ENCODE data around the gene GP1BA. TPM values are rescaled to one million over a fixed set of nuclear protein-coding genes. Genes with fewer than 3 reads are reported as not detected.

Gene GP1BA
- polyA plus RNA-seq, 1 donor (not counting 4 experiments of a cell fraction or from before 2014, with no cell fraction given), result not detected

DNA sequence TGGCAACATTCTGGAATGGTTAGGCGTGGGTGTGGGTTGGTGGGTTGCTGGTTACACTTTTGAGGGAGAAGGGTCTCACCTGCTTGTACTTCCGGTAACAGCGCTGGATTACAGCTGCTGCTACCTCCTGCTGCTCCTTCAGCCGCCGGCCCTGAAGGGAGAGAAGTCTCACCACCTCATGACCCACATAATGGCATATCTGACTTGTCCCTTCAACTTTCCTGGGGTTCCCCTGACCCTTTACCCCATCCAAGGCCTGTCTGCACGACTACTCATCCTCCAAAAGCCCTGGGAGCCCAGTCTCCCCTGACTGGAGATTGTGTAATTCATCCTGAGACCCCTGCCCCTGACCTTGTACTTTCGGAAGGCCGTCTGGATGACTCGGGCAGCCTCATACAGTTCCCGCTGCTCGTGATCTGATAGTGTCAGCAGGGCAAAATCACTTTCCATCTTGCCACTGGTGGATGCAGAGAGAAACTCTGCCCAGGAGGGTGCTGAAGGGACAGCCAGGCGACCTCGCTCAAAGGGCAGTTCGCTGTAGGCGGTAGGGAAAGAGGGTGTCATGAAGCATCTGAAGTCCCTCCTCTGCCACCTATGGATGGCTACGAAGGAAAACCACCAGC lies 37.6 kb downstream of the GP1BA start:
- H3K4me3 ChIP-seq (ENCODE audit: control insufficient read depth in 2 of 3, extremely low read depth in 1 of 3, insufficient read depth in 2 of 3, low read depth in 1 of 3, low read length in 3 of 3), result no peak overlapping the region

DNA sequence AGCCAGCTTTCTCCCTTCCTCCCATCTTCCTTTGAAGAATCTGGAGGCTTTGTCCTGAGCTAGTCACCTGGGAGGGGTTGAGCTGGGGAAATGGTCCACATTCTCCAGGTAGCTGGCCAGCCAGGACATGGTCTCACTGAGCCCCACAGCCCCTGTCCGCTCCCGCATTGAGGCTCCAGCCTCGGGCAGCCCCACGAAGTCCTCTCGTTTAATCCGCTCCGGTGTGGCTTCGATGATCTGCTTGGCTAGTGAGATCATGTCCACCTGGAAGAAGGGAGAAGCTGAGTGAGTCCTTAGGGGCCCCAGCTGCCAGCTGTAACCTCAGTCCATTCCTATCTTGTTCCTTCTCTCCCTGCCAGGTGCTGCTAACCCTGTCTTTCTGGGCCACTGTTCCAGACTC lies 38.2 kb downstream of the GP1BA start:
- Histone ChIP-seq H3K27me3 (ENCODE audit: control insufficient read depth, extremely low read depth, insufficient read depth, low read length) (no peaks in the 10 kb centered on the region), H3K9me3 (ENCODE audit: control insufficient read depth, low read depth, low read length) (no peaks in the 10 kb centered on the region), H4K20me1 (ENCODE audit: control insufficient read depth, extremely low read depth, insufficient read depth, low read length) (no peaks in the 10 kb centered on the region), H3K9ac (ENCODE audit: control insufficient read depth, extremely low read depth, insufficient read depth, low read length) (no peak overlapping the region), H3K4me1 (ENCODE audit: control insufficient read depth, extremely low read depth, insufficient read depth, low read length) (peaks cover 31% of the 10 kb centered on the region), H3K79me2 (ENCODE audit: control insufficient read depth, insufficient read depth, low read length) (peaks cover 3% of the 10 kb centered on the region), H3K4me3 (ENCODE audit: control insufficient read depth in 2 of 3, extremely low read depth in 1 of 3, insufficient read depth in 2 of 3, low read depth in 1 of 3, low read length in 3 of 3) (no peak overlapping the region), H3K4me2 (ENCODE audit: control insufficient read depth, extremely low read depth, insufficient read depth, low read depth, low read length) (no peak overlapping the region), H3K9me1 (ENCODE audit: control insufficient read depth, extremely low read depth, insufficient read depth, low read length) (no peaks in the 10 kb centered on the region), H3K36me3 (ENCODE audit: control insufficient read depth in 2 of 2, extremely low read depth in 1 of 2, insufficient read depth in 2 of 2, low read length in 2 of 2) (peaks cover 25 to 34% of the 10 kb centered on the region in 2 experiments), H3K27ac (ENCODE audit: control insufficient read depth, insufficient read depth, low read length) (no peak overlapping the region), H2AFZ (ENCODE audit: control insufficient read depth, low read length) (no peak overlapping the region)
- no peak for FAIRE-seq
- DNase-seq (ENCODE audit: low read depth, low spot score), result no peak
- dilution Hi-C loops (cut with MboI; ENCODE audit: extremely low pct_ligation_motif_present, low sequenced_read_pairs), result no loop called here
- TF ChIP-seq, protein P1, sequence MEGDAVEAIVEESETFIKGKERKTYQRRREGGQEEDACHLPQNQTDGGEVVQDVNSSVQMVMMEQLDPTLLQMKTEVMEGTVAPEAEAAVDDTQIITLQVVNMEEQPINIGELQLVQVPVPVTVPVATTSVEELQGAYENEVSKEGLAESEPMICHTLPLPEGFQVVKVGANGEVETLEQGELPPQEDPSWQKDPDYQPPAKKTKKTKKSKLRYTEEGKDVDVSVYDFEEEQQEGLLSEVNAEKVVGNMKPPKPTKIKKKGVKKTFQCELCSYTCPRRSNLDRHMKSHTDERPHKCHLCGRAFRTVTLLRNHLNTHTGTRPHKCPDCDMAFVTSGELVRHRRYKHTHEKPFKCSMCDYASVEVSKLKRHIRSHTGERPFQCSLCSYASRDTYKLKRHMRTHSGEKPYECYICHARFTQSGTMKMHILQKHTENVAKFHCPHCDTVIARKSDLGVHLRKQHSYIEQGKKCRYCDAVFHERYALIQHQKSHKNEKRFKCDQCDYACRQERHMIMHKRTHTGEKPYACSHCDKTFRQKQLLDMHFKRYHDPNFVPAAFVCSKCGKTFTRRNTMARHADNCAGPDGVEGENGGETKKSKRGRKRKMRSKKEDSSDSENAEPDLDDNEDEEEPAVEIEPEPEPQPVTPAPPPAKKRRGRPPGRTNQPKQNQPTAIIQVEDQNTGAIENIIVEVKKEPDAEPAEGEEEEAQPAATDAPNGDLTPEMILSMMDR (optimal IDR thresholded peaks at IDR 0.05 in 1 of 3, IDR thresholded peaks at IDR 0.05 in 1 of 3, conservative IDR thresholded peaks at IDR 0.05 in 1 of 3; ENCODE audit: extremely low read depth in 1 of 3, insufficient read depth in 2 of 3, low read length in 3 of 3), result no peak
- TF ChIP-seq EZH2 (IDR thresholded peaks at IDR 0.05; ENCODE audit: low read length), result no peak

More for the DNA sequence above, 37.6 kb downstream of the GP1BA start:
- H3K4me2 ChIP-seq (ENCODE audit: control insufficient read depth, extremely low read depth, insufficient read depth, low read depth, low read length), result peak overlapping the region; percentile 95
- H3K27ac ChIP-seq (ENCODE audit: control insufficient read depth, insufficient read depth, low read length), result peak overlapping the region; percentile 99
- FAIRE-seq, result no peak
- TF ChIP-seq EZH2 (IDR thresholded peaks at IDR 0.05; ENCODE audit: low read length), result no peak
- TF ChIP-seq, protein P1 (optimal IDR thresholded peaks at IDR 0.05 in 1 of 3, IDR thresholded peaks at IDR 0.05 in 1 of 3, conservative IDR thresholded peaks at IDR 0.05 in 1 of 3; ENCODE audit: extremely low read depth in 1 of 3, insufficient read depth in 2 of 3, low read length in 3 of 3), result no peak
- no peak overlapping the region for H2AFZ ChIP-seq (ENCODE audit: control insufficient read depth, low read length)
- DNase-seq (ENCODE audit: low read depth, low spot score), result no peak
- peaks cover 5% of the 10 kb centered on the region for H3K79me2 ChIP-seq (ENCODE audit: control insufficient read depth, insufficient read depth, low read length)
- no peaks in the 10 kb centered on the region for H3K9me3 ChIP-seq (ENCODE audit: control insufficient read depth, low read depth, low read length)
- H3K4me1 ChIP-seq (ENCODE audit: control insufficient read depth, extremely low read depth, insufficient read depth, low read length), result peaks cover 31% of the 10 kb centered on the region
- H3K9me1 ChIP-seq (ENCODE audit: control insufficient read depth, extremely low read depth, insufficient read depth, low read length), result no peaks in the 10 kb centered on the region
- no peaks in the 10 kb centered on the region for H3K27me3 ChIP-seq (ENCODE audit: control insufficient read depth, extremely low read depth, insufficient read depth, low read length)
- H3K9ac ChIP-seq (ENCODE audit: control insufficient read depth, extremely low read depth, insufficient read depth, low read length), result no peak overlapping the region
- dilution Hi-C loops (cut with MboI; ENCODE audit: extremely low pct_ligation_motif_present, low sequenced_read_pairs), result no loop called here
- no peaks in the 10 kb centered on the region for H4K20me1 ChIP-seq (ENCODE audit: control insufficient read depth, extremely low read depth, insufficient read depth, low read length)
- peaks cover 22 to 34% of the 10 kb centered on the region in 2 experiments for H3K36me3 ChIP-seq (ENCODE audit: control insufficient read depth in 2 of 2, extremely low read depth in 1 of 2, insufficient read depth in 2 of 2, low read length in 2 of 2)
